HepG2 (cell line): Measurements from ENCODE around the gene ANAPC2. TPM values are rescaled to one million over a fixed set of nuclear protein-coding genes. Genes with fewer than 3 reads are reported as not detected.

Source experiments
- BORCS8-MEF2B ChIP-seq: sonication (generic); formaldehyde crosslinking; IDR thresholded peaks from 2 replicates; pipeline ENCODE4 v1.8.0; 2022; ENCODE audit warnings: mild to moderate bottlenecking, missing genetic modification reagents
- ETV5 ChIP-seq: IDR thresholded peaks from 2 replicates; pipeline ENCODE4 v1.6.1; 2018; ENCODE audit warnings: missing biosample characterization, missing genetic modification reagents, inconsistent platforms, borderline replicate concordance
- HES4 ChIP-seq: sonication (generic); formaldehyde crosslinking; IDR thresholded peaks from 2 replicates; pipeline ENCODE4 v1.9.0; 2021; ENCODE audit warnings: mild to moderate bottlenecking, missing genetic modification reagents, borderline replicate concordance
- HNF4A ChIP-seq: sonication (generic); formaldehyde crosslinking; IDR thresholded peaks from 2 replicates; pipeline ENCODE4 v1.4.0; 2020; ENCODE audit warnings: missing genetic modification reagents
- KDM4B ChIP-seq: sonication (generic); formaldehyde crosslinking; IDR thresholded peaks from 2 replicates; pipeline ENCODE4 v1.4.0; 2020; ENCODE audit warnings: missing genetic modification reagents
- KDM5B ChIP-seq: sonication (generic); formaldehyde crosslinking; IDR thresholded peaks from 2 replicates; pipeline ENCODE4 v1.4.0; 2020; ENCODE audit warnings: missing genetic modification reagents, mild to moderate bottlenecking, borderline replicate concordance
- KLF13 ChIP-seq: sonication (generic); formaldehyde crosslinking; IDR thresholded peaks from 2 replicates; pipeline ENCODE4 v1.4.0; 2020; ENCODE audit warnings: mild to moderate bottlenecking, missing genetic modification reagents
- KLF6 ChIP-seq: IDR thresholded peaks from 2 replicates; pipeline ENCODE4 v1.8.0; 2016; ENCODE audit warnings: missing biosample characterization, missing genetic modification reagents
- MED1 ChIP-seq: sonication (generic); formaldehyde crosslinking; IDR thresholded peaks from 2 replicates; pipeline ENCODE4 v1.4.0; 2020; ENCODE audit warnings: missing genetic modification reagents
- MEF2D ChIP-seq: sonication (generic); formaldehyde crosslinking; IDR thresholded peaks from 2 replicates; pipeline ENCODE4 v1.5.1; 2020; ENCODE audit warnings: mild to moderate bottlenecking, missing genetic modification reagents
- MIER2 ChIP-seq: IDR thresholded peaks from 2 replicates; pipeline ENCODE4 v1.6.1; 2016; ENCODE audit warnings: missing biosample characterization, missing genetic modification reagents
- MTA3 ChIP-seq: sonication (generic); formaldehyde crosslinking; IDR thresholded peaks from 2 replicates; pipeline ENCODE4 v1.4.0; 2020; ENCODE audit warnings: missing genetic modification reagents
- NFYC ChIP-seq: IDR thresholded peaks from 2 replicates; pipeline ENCODE4 v1.6.1; 2016; ENCODE audit warnings: missing genetic modification reagents, missing compliant biosample characterization
- RFXAP ChIP-seq: sonication (generic); formaldehyde crosslinking; IDR thresholded peaks from 2 replicates; pipeline ENCODE4 v1.4.0; 2020; ENCODE audit warnings: missing genetic modification reagents, borderline replicate concordance
- SNAI1 ChIP-seq: sonication (generic); formaldehyde crosslinking; IDR thresholded peaks from 2 replicates; pipeline ENCODE4 v1.5.0; 2020; ENCODE audit warnings: mild to moderate bottlenecking, missing genetic modification reagents, borderline replicate concordance
- SRY ChIP-seq: sonication (generic); formaldehyde crosslinking; IDR thresholded peaks from 2 replicates; pipeline ENCODE4 v1.8.0; 2022; ENCODE audit warnings: mild to moderate bottlenecking, missing genetic modification reagents
- WIZ ChIP-seq: sonication (generic); formaldehyde crosslinking; IDR thresholded peaks from 2 replicates; pipeline ENCODE4 v1.5.1; 2020; ENCODE audit warnings: mild to moderate bottlenecking, missing genetic modification reagents
- ZFX ChIP-seq: sonication (generic); formaldehyde crosslinking; IDR thresholded peaks from 2 replicates; pipeline ENCODE4 v1.4.0; 2020; ENCODE audit warnings: mild to moderate bottlenecking, low read depth, missing genetic modification reagents, moderate library complexity
- ZNF24 ChIP-seq: fragments of 450-650 bp; IDR thresholded peaks from 2 replicates; pipeline ENCODE4 v1.6.1; 2017; ENCODE audit warnings: antibody characterized with exemption, mild to moderate bottlenecking
- ZNF496 ChIP-seq: sonication (generic); formaldehyde crosslinking; IDR thresholded peaks from 2 replicates; pipeline ENCODE4 v1.8.1; 2023; ENCODE audit warnings: mild to moderate bottlenecking, moderate library complexity, missing genetic modification reagents; ENCODE audit not compliant: insufficient replicate concordance
- ZNF761 ChIP-seq: sonication (generic); formaldehyde crosslinking; conservative IDR thresholded peaks from 2 replicates; pipeline ENCODE4 v1.4.0; 2020; ENCODE audit warnings: mild to moderate bottlenecking, missing genetic modification reagents
- ZSCAN31 ChIP-seq: sonication (generic); formaldehyde crosslinking; IDR thresholded peaks from 2 replicates; pipeline ENCODE4 v1.5.0; 2020; ENCODE audit warnings: low read depth, mild to moderate bottlenecking, missing genetic modification reagents
- polyA plus RNA-seq, 8 experiments: library from polyadenylated mRNA; depleted of rRNA in 3 of 8; stranded (reverse) in 7 of 8; unstranded in 1 of 8; fragments of >200 nt; fragmentation: Illumina TruSeq in 4 of 8; extraction: Trizol in 4 of 8; gene quantifications; 2 replicates each; pipeline versions ENCODE4 v1.2.1 to v1.2.3, GENCODE V29; 2011 to 2016; ENCODE audit warnings: low read depth in 4 of 8, missing spikeins in 1 of 8, mixed read lengths in 1 of 8; ENCODE audit not compliant: insufficient read depth in 1 of 8
- total RNA-seq, 5 experiments: library from RNA; depleted of rRNA; stranded (reverse); fragments of >200 nt; fragmentation: Illumina TruSeq; extraction: Trizol; gene quantifications; 2 replicates each; pipeline ENCODE4 v1.2.3, GENCODE V29; 2016; ENCODE audit warnings: low read depth in 1 of 5
- TF ChIP-seq, protein P1 (sequence below): fragments of 450-650 bp; IDR thresholded peaks from 2 replicates; pipeline ENCODE4 v1.6.1; 2017
- TF ChIP-seq, protein P2 (sequence below): sonication (generic); formaldehyde crosslinking; IDR thresholded peaks from 2 replicates; pipeline ENCODE4 v1.5.0; 2020; ENCODE audit warnings: missing genetic modification reagents, mild to moderate bottlenecking, borderline replicate concordance
- TF ChIP-seq, protein P3 (sequence below): sonication (generic); formaldehyde crosslinking; conservative IDR thresholded peaks from 2 replicates; pipeline ENCODE4 v1.4.0; 2020; ENCODE audit warnings: missing genetic modification reagents
- TF ChIP-seq, protein P4 (sequence below): sonication (generic); formaldehyde crosslinking; IDR thresholded peaks from 2 replicates; pipeline ENCODE4 v1.5.0; 2020; ENCODE audit warnings: missing genetic modification reagents, mild to moderate bottlenecking, borderline replicate concordance

ANAPC2 gene
- total and polyA plus RNA-seq, 2 of the 13 experiments (the other 11 are each of a cell fraction or from before 2014, with no cell fraction given), result 12.3 to 15.4 TPM

DNA sequence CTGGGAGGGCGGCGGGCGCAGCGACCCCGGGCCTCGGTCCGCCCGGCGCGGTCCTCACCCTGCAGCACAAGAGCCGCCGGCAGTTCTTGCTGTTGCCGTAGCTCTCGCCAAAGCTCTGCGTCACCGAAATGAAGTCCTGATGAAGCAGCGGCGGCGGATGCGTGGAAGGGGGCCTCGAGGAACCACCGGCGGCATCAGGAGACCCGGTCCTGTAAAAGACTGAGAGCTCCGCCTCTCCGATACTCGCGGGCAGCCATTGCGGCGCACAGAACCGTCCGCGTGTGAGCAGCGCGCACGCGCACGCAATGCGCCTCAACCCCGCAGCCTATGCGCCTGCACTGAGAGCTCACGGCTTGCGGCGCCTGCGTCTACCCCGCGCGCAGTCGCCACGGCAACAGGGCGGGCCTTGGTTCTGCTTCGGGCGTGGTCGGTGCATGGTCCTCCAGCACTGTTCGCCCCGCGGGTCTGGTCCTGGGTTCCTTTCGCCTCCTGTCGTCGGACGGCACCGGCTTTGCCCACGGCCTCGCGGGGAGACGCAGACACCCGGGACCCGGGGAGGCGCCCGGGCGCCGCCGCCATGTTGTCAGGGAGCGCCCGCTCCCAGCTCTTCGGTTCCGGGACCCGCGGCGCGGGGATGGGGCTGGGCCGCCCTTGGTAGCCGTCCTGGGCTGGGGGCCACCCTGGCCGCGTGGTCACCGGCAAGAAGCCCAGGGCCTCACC lies 58.7 kb downstream of the ANAPC2 start (continued):
- TF ChIP-seq MEF2D (CRISPR knock-in tag) (peak; percentile 72), NFYC (CRISPR knock-in tag) (peak; percentile 43), HNF4A (CRISPR knock-in tag) (peak; percentile 21; the same call in 1 of the 2 replicates), BORCS8-MEF2B (CRISPR knock-in tag) (no peak; the same call in 1 of the 2 replicates), KLF13 (CRISPR knock-in tag) (no peak), ZFX (CRISPR knock-in tag) (peak; percentile 61; the same call in 1 of the 2 replicates), KDM4B (CRISPR knock-in tag) (no peak), KLF6 (CRISPR knock-in tag) (no peak), RFXAP (peak; percentile 64; the same call in 1 of the 2 replicates), ZNF761 (CRISPR knock-in tag) (no peak; the same call in 1 of the 2 replicates), HES4 (no peak), WIZ (CRISPR knock-in tag) (no peak), ZNF496 (no peak), MED1 (CRISPR knock-in tag) (peak; percentile 73), MIER2 (CRISPR knock-in tag) (peak; percentile 36; the same call in 1 of the 2 replicates), SNAI1 (CRISPR knock-in tag) (0 out of 2 replicates have a peak, but pooled peaks have one; percentile 44), ZNF24 (no peak), ZSCAN31 (CRISPR knock-in tag) (no peak; the same call in 1 of the 2 replicates), SRY (CRISPR knock-in tag) (peak; percentile 69; the same call in 1 of the 2 replicates), ETV5 (CRISPR knock-in tag) (peak; percentile 10; the same call in 1 of the 2 replicates), MTA3 (no peak), KDM5B (CRISPR knock-in tag) (peak; percentile 80; the same call in 1 of the 2 replicates)
- TF ChIP-seq, protein P1, sequence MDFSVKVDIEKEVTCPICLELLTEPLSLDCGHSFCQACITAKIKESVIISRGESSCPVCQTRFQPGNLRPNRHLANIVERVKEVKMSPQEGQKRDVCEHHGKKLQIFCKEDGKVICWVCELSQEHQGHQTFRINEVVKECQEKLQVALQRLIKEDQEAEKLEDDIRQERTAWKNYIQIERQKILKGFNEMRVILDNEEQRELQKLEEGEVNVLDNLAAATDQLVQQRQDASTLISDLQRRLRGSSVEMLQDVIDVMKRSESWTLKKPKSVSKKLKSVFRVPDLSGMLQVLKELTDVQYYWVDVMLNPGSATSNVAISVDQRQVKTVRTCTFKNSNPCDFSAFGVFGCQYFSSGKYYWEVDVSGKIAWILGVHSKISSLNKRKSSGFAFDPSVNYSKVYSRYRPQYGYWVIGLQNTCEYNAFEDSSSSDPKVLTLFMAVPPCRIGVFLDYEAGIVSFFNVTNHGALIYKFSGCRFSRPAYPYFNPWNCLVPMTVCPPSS, result no peak
- TF ChIP-seq, protein P2, sequence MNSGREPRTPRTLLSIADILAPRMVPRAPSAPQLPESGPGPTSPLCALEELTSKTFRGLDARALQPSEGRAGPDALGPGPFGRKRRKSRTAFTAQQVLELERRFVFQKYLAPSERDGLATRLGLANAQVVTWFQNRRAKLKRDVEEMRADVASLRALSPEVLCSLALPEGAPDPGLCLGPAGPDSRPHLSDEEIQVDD, result no peak; the same call in 1 of the 2 replicates
- TF ChIP-seq, protein P3, sequence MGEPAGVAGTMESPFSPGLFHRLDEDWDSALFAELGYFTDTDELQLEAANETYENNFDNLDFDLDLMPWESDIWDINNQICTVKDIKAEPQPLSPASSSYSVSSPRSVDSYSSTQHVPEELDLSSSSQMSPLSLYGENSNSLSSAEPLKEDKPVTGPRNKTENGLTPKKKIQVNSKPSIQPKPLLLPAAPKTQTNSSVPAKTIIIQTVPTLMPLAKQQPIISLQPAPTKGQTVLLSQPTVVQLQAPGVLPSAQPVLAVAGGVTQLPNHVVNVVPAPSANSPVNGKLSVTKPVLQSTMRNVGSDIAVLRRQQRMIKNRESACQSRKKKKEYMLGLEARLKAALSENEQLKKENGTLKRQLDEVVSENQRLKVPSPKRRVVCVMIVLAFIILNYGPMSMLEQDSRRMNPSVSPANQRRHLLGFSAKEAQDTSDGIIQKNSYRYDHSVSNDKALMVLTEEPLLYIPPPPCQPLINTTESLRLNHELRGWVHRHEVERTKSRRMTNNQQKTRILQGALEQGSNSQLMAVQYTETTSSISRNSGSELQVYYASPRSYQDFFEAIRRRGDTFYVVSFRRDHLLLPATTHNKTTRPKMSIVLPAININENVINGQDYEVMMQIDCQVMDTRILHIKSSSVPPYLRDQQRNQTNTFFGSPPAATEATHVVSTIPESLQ (CRISPR knock-in tag), result no peak
- TF ChIP-seq, protein P4, sequence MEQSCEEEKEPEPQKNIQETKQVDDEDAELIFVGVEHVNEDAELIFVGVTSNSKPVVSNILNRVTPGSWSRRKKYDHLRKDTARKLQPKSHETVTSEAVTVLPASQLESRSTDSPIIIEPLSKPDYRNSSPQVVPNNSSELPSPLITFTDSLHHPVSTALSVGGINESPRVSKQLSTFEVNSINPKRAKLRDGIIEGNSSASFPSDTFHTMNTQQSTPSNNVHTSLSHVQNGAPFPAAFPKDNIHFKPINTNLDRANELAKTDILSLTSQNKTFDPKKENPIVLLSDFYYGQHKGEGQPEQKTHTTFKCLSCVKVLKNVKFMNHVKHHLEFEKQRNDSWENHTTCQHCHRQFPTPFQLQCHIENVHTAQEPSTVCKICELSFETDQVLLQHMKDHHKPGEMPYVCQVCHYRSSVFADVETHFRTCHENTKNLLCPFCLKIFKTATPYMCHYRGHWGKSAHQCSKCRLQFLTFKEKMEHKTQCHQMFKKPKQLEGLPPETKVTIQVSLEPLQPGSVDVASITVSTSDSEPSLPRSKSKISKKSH (CRISPR knock-in tag), result peak; percentile 64; the same call in 1 of the 2 replicates
